Activated T-cell treated with anti-CD3 and anti-CD28 coated beads, Interleukin-2, amount 50 U/mL, for 48 hours (primary cell): Measurements from ENCODE around the gene RFX6.

Experiments used
- DNase-seq, 2 experiments: peaks; one replicate each; pipeline ENCODE4 v3.0.0-alpha.2; 2020

RFX6 gene

DNA sequence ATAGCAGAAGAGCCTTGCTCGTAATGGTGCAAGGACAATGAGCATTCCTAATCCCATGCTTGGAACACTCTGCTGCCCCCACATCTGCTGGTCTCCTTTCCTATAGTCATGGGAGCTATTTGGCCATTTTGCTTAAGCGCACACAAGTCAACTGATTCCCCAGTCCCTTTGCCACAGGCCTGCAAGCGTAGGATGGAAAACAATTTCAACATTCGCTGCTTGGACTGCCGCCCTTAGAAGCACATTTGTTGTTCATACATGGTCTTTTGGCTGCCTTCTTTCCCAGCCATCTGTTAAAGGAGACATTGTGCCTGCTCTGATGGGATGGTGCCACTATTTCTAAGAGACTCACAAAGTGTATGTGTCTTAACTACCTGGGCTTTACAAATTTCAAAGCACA lies 96.9 kb downstream of the RFX6 start:
- no peak for DNase-seq

DNA sequence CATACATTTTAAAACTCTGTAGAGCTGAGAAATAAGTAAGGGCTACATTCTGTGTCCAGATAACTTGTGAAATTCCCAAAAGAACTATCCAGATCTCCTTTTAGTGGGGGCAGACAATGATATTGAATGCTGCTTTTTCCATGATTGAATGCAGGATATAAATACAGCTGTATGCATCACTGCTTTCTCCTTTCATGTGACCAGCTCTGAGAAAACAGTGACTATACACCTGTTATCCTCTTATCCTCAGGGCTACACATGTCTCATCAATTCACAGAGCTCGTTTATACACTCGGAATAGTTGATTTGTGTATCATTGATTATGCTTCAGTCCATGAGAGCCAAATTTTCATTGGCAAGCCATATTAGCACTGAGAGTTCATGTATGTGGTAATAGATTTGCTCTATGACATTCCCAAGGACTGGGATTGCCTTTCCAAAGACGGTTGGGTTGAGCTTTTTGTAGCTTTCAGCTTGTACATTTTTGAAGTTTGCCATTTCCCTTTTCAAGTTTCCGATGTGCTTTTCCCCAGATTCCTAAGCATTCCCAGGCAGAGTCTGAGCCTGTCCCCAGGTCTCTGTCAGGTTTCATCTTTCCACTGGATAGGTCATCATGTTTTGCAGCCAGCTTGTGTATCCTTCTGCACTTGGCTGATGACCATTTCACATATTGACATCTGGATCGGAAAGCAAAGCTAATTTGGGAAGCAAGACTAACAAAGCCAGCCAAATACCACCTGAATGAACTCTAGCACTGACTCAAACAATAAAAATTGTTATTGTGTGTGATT lies 97.7 kb downstream of the RFX6 start:
- no peak for DNase-seq

DNA sequence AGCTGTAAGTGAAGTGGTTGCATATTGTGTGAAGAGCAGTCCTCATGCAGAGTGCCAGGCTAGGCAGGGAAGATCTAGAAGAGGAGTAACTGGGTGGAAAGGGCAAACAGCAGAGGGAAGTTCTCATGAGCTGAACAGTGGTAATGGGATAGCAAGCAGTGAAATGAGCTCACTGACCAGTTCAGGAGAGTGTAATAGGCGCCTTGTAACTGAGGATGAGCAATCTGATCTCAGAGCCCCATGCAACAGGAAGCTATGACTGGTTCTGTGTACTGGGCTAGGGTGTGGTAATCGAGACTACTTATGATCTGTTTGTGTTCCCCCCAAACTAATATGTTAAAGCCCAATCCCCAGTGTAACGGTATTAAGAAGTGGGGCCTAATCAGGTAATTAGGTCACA lies 98.6 kb downstream of the RFX6 start:
- no peak for DNase-seq

DNA sequence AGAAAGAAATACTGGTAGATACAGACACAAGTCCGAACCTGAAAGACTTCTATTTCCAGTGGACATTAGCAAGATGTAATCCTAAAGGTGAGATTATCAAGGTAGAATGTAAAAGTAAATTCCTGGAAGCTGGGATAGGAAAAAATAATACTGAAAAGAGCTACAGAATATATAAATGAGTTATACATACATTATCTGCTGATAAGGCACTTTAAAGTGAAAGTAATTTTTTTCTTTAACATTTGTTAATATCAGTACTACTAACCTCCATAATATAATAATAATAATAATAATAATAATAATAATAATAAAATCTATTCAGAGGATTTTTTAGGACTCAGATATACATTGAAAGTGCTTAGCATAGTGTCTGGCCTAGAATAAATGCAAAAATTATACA lies 102.5 kb downstream of the RFX6 start:
- DNase-seq = no peak
